Spleen (tissue), 7 donors: Measurements from ENCODE around the gene SLIT3.

Experiments
- POLR2A ChIP-seq, 3 donors: fragments of 450-650 bp; IDR thresholded peaks; one replicate each; pipeline ENCODE4 v1.5.1; 2017; ENCODE audit warnings: antibody characterized with exemption in 3 of 3, mild to moderate bottlenecking in 1 of 3
- POLR2AphosphoS5 ChIP-seq, 3 donors: sonication (generic); formaldehyde crosslinking; IDR thresholded peaks; one replicate each; pipeline ENCODE4 v1.5.1; 2017; ENCODE audit warnings: antibody characterized with exemption in 3 of 3
- TF ChIP-seq, protein P1 (sequence below), 11 experiments: fragments of 200-600 bp in 7 of 11; fragments of 450-650 bp in 4 of 11; sonication (generic) in 4 of 11; IDR thresholded peaks in 8 of 11; conservative IDR thresholded peaks in 3 of 11; 1 replicate in 7 of 11; 2 replicates in 4 of 11; pipeline versions ENCODE4 v1.4.0 to v1.8.0; 2016 to 2021; ENCODE audit warnings: antibody characterized with exemption in 11 of 11, inconsistent platforms in 4 of 11, mild to moderate bottlenecking in 1 of 11
- donor health status: DM: no; HTN: no; CAD: no; lungs with moderate emphysema.
- donor health status: DM: no; HTN: no; CAD: no.
- donor health status: DM: no; HTN: no; CAD: no.

DNA sequence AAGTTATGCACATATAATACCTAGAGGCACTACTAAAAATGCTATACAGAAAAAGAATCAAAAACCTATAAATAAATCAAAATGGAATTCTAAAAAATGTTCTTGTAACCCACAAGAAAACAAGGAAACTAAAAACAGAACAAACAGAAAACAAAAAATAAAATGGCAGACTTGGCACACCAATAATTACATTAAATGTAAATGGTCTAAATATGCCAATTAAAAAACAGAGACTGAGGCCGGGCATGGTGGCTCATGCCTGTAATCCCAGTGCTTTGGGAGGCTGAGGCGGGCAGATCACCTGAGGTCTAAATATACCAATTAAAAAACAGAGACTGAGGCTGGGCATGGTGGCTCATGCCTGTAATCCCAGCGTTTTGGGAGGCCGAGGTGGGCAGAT, 142.2 kb downstream of the SLIT3 start:
- no peak for TF ChIP-seq POLR2A (IDR thresholded peaks at IDR 0.05)
- TF ChIP-seq, protein P1, sequence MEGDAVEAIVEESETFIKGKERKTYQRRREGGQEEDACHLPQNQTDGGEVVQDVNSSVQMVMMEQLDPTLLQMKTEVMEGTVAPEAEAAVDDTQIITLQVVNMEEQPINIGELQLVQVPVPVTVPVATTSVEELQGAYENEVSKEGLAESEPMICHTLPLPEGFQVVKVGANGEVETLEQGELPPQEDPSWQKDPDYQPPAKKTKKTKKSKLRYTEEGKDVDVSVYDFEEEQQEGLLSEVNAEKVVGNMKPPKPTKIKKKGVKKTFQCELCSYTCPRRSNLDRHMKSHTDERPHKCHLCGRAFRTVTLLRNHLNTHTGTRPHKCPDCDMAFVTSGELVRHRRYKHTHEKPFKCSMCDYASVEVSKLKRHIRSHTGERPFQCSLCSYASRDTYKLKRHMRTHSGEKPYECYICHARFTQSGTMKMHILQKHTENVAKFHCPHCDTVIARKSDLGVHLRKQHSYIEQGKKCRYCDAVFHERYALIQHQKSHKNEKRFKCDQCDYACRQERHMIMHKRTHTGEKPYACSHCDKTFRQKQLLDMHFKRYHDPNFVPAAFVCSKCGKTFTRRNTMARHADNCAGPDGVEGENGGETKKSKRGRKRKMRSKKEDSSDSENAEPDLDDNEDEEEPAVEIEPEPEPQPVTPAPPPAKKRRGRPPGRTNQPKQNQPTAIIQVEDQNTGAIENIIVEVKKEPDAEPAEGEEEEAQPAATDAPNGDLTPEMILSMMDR (IDR thresholded peaks at IDR 0.05 in 8 of 11, conservative IDR thresholded peaks at IDR 0.05 in 3 of 11): no peak
- TF ChIP-seq POLR2AphosphoS5 (IDR thresholded peaks at IDR 0.05): no peak
